Measurements from ENCODE around the gene ACTN4. TPM values are rescaled to one million over a fixed set of nuclear protein-coding genes. Genes with fewer than 3 reads are reported as not detected.

Gene ACTN4
- polyA plus RNA-seq, 1 donor = 654 TPM

DNA sequence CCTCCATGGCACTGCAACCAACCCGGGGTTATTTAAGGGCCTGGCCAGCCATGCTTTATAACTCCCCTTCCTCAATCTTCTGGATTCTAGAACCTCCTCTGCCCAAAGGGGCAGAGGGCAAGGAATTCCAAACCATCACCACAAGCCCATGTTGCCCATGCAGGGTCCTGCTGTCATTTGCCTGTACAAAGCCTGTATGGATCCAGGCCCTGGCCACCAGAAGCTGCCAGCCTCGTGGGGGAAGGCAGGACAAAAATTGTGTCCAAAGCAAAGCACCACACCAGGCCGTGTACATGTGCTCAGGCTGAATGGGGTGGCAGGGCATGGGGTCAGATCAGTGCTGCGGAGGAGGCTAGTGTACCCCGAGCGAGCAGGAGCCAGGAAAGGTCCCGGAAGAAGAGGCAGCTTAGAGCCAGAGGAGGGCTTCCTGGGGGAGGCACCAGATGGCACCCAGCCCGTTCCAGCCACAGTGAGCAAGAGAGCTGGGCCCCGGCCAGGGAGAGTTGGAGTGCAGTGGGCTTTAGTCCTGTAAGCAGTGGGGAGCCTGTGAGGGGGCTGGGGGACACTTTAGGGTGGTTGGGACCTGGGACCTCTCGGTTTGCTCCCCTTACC, 61.1 kb downstream of the ACTN4 start:
- DNase-seq = no peak

DNA sequence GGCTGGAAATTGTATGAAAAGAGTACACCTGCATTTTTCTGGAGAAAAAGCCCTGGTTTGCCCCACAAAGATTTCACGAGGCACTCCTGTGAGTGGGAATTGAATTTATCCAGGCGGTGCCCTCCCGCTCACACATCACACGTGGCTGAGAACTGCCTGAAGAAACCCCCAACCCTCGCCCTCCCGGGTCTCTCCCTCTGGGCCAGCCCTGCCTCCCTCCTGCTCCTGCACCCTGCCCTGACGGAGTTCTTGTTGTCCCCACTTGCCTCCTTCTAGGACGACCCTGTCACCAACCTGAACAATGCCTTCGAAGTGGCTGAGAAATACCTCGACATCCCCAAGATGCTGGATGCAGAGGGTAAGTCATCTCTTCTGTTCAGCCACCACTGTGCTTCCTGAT, 61.7 kb downstream of the ACTN4 start:
- no peak for DNase-seq

DNA sequence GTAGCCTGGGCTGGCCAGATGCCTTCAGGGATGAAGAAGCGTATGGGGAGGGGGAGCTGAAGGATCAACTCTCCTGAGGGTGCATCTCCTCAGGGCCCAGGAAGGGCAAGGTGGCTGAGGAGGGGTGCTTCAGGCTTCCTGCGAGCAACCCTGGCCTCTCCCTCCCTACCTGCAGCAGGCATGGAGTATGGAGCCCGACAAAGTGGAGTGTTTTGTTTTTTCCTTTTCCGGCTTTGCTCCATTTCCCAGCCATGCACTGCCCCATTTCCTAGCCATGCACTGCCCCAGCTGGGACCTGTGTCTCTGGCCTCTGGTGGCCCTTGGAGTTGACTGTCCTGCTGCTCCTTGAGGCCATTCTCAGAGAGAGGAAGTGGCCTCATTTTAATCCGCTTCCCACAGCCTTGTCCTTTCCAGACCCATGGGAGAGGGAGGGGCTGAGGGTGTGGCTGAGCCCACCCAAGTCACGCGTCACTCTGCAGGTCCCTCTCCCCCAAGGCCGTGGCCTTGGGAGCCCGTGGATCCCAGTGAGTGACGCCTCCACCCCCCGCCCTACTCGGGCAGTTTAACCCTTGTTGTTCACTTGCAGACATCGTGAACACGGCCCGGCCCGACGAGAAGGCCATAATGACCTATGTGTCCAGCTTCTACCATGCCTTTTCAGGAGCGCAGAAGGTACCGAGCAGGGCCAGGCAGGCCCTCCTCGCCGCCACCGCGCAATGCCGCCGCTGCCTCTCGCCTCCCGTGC, 62.4 kb downstream of the ACTN4 start:
- DNase-seq = no peak

DNA sequence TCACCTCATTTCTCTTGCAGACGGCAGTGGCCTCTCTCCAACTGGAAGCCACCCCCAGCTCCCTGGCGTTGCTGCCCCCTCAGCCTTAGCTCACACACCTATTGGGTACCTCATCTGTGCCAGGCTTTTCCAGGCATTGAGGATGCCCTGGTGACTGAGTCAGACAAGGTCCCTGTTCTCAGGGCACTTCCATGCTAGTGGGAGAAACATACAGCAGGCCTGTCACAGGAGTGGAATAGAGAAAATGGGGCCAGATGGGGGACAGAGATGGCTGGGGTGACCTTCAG, 62.9 kb downstream of the ACTN4 start:
- DNase-seq = no peak

DNA sequence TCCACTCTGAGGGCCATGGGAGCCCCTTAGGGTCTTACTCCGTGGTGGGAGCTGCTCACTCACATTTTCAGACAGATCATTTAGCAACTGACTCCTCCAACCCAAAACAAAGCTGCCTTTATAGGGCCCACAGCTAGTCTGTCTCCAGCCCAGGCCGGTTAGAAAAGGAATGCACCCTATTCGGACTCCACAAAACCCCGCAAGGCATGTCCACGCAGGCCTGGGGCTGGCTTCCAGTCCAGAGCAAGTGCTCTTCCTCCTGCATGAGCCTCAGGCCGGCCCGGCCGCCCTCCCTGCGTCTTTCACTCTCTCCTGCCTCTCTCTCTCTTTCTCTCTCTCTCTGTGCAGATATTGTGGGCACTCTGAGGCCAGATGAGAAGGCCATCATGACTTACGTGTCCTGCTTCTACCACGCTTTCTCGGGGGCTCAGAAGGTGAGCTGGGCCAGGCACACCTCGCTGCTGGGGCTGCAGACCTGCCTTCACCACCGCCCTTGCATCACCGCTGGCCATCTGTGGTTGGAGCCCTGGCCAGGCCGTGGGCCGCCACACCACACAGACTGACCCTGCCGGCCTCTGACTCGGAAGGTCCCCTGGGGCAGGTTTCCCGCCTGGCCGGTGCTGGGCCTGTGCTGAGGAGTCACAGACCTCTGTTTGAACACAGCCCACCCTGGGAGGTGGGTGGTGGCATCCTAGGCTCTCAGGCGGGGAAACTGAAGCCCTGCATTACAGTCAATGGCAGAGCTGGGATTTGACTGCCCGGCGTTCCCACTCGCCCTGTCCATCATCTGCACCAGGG, 63.7 kb downstream of the ACTN4 start:
- DNase-seq = no peak

DNA sequence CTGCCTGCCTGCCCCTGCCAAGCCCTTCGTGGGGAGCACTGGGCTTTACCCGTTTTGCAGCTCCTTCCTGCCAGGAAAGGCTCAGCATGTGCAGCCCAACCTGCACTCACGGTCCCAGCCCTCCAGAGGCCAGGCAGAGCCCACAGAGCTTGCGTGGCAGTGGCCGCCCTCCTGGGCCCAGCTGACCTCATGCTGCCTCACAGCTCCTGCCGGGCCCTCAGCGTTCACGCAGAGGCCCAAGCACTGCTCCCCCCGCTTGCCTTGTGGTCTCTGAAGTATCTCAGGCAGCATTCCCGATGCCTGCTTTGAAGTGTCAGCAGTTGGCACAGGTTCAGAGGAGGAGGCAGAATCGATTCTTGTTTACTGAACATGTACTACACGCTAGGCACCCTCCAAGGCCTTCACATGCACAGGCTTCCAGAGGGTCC, 64.3 kb downstream of the ACTN4 start:
- no peak for DNase-seq

DNA sequence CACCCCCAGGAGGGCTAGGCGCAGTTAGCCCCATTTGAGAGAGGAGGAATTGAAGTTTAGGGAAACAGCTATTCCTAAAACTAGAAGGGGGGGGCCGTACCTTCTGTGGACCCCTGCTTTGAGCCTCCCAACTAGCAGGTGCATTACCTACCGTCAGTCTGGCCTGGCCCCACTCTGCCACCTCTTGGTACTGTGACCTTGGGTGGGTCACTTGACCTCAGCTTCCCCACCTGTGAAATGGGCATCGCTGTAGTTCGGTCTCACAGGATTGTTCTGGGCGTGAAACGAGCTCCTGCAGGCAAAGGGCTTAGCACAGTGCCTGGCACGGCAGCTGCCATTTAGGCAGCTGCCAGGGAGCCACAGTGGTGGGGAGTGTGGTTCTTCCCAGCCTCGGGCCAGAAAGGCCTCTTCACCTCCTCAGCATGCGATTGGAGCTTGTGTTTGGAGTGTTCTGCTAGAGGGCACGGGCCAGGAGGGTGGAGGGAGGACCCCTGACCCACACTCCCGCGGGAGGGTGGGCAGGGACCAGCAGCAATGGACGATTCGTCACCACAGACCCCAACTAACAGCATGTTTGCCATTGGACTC, 64.8 kb downstream of the ACTN4 start:
- no peak for DNase-seq

DNA sequence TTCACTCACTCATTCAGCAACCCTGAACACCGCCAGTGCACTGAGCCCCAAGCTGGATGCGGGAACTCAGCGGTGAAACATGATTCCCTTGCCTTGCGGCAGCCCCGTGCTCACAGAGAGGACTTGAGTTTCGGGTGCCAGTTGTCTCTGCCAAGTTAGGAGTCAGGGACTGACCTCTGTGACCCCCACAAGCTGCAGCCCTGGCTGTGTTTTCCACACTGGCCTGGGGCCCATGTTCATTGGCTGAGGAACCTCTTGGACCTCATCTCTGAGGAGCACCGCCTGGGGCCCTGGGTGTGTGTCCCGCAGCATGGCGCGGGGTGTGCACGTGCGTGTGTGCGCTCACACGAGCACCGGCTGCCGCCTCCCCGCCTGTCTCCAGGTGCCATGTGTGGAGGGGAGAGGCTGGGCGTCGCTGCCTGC, 65.8 kb downstream of the ACTN4 start:
- no peak for DNase-seq

DNA sequence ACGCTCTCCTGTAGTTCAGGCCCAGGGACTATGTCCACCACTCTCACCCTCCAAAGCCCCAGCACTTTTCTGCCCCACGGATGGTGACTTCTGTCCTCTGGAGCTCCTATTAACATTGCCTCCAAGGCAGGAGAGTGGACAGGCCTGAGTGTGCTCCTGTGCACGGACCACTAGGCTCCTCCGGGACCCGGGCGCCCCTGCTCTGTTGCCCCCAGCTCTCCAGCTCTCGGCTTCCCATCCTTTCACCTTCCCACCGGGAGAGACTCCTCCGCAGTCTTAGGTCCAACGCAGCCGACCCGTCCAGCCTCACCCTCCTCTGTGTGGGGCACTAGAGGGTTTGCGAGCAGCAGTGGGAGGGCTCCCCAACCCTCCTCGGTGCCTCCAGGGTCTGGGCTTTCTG, 66.4 kb downstream of the ACTN4 start:
- no peak for DNase-seq

DNA sequence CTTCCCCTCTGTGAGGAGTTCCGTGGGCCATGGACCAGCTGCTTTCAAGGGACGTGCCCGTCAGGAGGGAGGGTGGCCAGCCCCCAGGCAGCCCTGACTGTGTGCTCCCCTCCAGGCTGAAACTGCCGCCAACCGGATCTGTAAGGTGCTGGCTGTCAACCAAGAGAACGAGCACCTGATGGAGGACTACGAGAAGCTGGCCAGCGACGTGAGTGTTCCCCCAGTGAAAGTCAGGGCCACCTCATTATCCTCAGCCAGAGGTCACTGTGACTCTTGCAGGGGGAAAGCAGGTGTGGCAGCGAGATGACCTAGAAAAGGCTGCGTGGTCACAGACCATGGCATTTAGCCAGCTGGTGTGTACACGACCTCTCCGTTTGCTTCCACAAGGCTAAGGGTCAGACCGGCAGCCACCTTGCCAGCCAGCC, 66.9 kb downstream of the ACTN4 start:
- no peak for DNase-seq

DNA sequence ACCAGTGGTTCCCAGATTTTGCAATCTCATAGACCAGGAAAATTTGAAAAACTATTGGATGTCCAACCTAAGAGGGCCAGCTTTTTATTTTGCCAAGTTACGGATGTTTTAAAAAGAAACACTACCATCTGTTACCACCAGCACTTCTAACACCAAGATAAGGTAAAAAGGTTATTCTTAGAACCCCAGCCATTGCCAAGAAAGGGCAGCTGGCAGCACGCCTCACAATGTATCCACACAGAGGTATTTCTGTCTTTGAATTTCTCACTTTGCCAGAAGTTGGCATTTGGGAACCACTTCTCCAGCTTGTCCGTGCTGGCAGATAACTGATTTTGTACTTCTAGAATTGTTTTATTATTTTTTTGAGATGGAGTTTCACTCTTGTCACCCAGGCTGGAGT, 68.1 kb downstream of the ACTN4 start:
- no peak for DNase-seq

DNA sequence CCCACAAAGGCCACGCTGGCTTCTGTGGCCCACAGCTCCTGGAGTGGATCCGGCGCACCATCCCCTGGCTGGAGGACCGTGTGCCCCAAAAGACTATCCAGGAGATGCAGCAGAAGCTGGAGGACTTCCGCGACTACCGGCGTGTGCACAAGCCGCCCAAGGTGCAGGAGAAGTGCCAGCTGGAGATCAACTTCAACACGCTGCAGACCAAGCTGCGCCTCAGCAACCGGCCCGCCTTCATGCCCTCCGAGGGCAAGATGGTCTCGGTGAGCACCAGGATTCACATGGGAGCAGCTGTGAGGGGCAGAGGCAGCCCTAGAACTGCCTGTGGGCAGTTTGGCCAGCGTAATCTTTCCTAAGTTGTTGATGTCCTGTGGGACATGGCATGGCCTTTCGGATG, 69.6 kb downstream of the ACTN4 start:
- DNase-seq = no peak

DNA sequence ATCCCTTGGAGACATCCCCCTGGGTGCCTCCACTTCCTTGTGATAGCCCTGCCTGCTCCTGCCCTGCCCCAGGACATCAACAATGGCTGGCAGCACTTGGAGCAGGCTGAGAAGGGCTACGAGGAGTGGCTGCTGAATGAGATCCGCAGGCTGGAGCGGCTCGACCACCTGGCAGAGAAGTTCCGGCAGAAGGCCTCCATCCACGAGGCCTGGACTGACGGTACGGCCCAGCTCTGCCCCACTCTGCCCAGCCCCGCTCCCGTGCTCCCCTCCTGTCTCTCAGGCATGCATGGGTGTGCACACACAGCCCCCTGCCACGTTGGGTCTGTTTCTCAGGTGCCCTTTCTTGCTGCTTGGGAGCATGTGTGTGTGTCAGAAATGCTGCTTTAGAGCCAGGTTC, 70.4 kb downstream of the ACTN4 start:
- no peak for DNase-seq

DNA sequence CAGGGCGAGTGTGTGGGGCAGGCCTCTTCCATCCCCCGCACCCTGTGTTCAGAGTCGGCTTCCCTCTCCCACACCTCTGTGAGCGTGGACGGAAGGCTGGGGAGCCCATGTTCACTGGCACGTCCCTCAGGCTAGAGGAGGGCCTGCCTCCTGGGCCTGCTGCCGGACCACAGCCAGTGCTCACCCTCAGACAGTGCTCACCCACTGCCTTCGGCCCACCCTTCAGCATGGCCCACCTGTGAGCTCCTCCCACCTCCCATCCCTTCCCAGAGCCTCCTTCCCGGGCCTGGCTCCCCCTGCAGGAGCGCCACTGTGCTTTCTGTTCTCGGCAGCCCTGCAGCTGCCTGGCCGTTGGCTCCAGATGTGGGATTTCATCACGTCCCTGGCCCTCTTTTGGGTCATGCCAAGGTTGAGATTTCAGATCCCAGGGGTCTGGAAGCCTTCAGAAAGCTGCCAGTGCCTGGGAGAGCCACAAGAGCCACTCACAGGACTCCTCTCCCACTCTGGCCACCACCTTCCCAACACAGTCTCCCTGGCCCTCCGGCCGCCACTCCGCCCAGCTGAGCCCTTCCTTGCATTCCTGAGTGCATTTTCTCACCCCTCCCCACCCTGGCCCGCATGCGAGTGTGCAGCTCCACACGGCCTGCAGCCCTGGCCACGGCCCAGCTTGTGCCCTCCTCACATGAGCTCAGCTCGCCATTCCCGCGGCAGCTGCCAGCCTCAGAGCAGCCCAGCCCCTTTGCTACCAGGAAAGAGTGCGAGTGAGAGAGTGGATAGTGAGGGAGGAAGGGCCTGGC, 71.5 kb downstream of the ACTN4 start:
- no peak for DNase-seq

DNA sequence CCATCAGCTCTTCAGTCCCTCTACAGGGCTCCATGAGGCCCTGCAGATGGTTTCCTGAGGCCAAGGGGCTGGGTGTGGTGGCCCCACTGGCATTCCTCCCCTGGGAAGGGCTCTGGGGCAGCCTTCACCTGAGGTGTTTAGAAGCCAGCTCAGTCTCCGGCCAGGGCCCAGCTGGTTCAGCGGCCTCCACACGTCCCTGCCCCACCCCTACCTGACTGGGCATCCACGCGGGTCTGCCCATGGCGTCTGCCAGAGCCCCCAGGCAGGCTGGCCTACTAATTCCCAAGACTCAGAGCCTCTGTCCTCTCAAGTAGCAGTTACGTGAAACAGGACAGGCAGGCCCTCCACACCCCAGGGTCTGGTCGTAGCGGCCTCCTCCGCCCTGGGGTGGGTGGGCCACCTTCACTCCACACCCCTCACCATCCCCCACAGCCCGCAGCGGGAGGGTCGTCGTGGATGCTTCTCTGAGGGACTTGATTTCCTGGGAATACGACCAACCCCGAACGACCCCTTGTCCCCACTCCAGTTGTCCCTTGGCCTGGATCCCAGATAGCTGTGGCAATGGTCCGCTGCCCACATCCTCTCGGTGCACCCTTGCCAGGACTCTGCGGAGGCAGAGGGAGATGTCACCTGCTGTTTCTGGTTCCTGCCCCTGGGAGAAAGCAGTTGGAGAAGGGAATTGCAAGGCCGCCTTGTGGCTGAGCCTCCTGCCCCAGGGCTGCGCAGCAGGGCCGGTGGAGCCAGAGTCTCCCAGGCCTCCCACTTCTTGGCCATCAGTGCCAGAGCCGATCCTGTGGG, 72.5 kb downstream of the ACTN4 start:
- no peak for DNase-seq

DNA sequence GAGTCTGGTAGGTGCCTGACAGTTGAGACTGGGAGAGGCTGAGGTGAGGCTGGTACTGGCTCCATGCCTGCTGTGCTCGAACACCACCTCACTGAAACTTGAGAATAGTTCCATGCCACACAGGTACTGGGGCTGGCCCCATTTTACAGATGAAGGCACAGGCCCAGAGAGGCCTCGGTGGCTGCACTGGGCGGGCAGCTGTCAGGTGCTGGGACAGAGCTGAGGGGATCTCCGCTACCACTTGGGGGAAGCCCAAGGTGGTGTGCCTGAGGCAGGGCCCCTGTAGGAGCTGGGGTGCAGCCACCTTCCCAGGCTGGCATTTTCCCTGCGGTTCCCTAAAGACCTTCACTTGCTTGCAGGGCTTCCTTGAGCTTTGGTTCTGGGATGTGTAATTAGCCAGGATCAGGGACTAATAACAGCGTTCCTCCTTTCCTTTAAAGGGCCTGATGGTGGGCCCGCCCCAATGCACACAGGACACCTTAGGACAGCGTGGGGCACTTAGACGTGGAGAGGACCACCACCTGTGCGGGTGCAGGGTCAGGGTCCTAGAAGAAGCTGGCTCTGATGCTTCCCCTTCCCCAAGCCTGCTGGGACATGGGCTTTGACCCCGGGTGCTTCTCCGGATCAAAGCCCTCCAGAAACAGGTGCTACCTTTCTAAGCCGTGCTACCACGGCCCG, 73.2 kb downstream of the ACTN4 start:
- no peak for DNase-seq

DNA sequence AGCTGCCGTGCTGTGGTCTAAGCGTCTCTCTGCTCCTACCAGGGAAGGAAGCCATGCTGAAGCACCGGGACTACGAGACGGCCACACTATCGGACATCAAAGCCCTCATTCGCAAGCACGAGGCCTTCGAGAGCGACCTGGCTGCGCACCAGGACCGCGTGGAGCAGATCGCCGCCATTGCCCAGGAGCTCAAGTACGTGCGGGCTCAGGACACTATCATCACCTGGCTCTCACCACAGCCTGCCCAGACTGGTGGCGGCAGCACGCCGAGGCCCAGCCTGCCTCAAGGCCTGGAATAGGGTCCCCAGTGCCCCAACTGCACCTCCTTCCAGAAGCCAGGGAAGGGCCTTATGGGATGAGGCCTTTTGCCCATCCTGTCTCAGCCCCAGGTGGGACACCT, 74.0 kb downstream of the ACTN4 start:
- DNase-seq = no peak

DNA sequence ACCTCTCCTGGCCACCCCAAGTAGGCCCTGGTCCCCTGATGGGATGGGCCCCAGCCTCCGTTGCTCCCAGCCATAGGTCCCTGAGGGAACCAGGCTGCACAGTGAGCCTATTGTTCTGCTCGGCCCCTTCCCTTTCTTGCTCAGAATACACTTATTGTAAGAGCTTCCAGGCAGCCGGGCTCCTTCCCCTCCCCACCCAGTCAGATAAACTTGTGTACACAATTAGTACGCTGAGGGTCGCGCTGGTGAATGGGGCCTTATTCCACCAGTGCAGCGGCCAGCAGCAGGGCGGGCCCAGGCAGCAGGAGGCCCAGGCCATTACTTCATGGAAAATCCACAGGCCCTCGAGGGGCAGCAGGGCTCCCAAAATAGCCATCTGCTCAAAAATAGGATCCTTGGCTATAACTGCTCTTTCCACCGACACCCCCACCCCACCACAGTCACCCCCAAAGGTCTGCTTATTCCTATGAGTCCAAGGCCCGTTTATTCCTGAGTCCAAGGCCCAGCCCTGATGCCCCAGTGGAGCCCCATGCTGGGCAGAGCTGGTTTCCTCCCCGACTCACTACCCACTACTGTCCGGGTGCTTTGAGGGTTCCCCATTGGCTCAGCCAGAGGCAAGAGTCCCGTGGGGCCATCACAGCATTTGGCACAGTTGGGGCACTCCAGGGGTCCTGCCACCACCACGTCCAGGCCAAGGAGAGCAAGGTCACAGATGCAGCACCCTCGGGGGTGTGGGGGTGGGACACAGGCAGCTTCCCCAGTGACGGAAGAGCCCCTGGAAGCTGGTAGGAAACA, 74.7 kb downstream of the ACTN4 start:
- DNase-seq = no peak

DNA sequence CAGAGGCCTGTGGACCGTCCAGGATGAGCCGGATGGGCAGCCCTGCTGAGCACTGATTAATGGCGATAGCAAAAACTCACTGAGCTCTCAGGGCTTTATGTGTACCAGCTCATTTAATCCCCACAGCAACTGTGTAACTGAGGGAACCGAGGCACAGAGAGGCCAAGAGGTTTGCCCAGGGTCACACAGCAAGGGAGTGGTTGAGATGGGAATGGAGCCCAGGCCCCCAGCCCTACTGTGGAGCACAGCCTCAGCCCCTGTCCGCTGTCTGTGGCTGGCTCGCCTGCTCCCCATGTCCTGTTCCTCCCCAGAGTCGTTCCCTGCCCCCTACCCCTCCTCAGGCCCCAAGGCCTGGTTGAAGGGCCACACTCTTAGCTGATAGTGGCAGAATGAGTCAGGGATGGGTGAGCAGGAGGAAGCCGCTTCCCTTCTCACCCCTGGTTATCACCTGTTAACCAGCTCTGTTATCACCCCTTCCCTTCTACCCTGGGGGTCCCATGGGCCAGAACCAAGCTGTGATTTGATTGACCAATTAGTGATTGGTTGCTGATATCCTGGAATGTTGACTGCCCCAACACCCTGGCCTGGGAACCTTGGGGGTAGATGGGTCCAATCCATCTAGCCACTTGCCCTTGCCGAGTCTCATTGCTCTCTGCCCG, 75.6 kb downstream of the ACTN4 start:
- DNase-seq = no peak
